GM19035 (cell line): ENCODE data around the gene ITLN1.
"Not testable (repeated sequence)": the region's sequence is repeated elsewhere in the genome, so short reads cannot be mapped to it uniquely, and the experiment has no call there.

Experiments
- ATAC-seq: cut with Tn5 transposase; IDR thresholded peaks from one replicate; pipeline ENCODE4 v1.9.1; 2021; ENCODE audit not compliant: unreplicated experiment

The ITLN1 gene

DNA sequence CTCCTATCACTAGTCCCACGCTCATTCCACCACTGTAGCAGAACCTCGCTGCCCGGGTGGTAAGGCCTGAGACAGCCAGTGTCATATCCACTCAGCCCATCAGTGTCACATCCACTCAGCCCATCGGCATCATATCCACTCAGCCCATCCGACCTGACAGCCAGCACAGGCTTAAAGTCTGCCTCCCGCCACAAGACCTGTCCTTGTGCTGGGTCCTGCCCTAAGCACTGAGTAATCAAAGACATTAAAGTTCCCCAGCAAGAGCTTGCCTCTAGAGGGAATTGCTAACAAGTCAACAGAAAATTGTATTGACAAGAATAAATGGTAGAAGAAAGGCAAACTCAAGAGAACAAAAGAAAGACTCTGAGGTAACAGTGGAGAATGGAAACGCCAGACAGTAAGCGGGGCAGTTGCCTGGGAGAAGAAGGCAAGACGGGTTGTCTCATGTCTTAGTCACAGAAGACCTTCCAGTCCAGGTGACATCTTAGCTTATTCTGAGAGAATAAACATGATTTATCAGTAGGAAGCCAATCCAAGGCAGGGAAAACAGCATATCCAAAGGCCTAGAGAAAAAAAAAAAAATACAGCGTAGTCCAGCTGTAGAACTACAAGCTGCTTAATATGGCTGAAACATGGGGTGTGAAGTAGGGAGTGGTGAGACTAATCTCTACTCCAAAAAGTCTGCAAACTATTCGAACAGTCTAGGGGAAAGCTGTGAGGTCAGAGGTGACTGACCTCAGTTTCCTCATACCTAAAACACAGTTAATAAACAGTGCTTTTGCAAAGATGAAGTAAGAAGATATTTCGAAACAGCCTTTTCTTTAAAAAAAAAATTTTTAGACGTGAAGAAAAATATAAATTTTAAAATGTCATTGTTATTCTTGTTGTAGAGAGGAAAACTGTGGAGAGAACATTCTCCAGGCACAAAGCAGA lies 1.1 kb downstream of the ITLN1 start:
- no peak for ATAC-seq

- no peak for ATAC-seq
These were observed 2.4 kb downstream of the ITLN1 start for GRCh38 chr1:160882582-160882981.

DNA sequence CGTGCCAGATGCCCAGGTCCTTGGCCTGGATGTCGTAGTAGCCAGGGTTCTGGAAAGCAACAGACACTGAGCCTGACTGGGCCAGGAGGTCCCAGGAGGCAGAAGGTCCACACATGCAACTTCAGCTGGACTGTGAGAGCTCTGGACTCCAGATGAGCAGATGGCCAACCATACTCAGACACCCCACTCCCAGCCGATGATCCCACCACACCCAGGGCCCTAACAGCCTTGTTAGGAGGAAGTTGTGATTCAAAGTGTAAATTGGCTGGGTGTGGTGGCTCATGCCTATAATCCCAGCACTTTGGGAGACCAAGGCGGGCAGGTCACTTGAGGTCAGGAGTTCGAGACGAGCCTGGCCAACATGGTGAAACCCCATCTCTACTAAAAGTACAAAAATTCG lies 3.7 kb downstream of the ITLN1 start:
- not testable (repeated sequence) for ATAC-seq

GRCh38 chr1:160880216-160880615 lies 4.8 kb downstream of the ITLN1 start:
- ATAC-seq: no peak

DNA sequence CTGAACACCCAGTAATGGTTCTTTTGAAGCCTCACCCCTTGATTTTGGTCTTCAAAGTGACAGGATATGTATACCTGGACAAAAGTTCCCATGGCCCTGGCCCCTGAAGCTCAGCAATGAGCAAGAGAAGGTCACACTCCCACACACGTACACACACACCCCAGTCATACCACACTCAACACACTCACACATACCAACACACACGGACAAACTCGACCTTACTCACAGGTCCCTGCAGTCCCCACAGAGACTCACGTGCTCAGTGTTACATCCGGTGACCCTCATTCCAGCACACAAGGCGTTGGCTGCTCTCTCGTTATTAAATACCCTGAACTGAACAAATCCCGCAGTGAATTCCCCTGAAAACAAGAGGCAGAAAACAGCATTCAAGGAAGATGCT lies 5.9 kb downstream of the ITLN1 start:
- ATAC-seq: no peak

GRCh38 chr1:160877221-160877620 lies 7.8 kb downstream of the ITLN1 start:
- no peak for ATAC-seq

- ATAC-seq: no peak
These were observed 8.7 kb downstream of the ITLN1 start for GRCh38 chr1:160876311-160876710.

- ATAC-seq: not testable (repeated sequence)
These were observed 9.4 kb downstream of the ITLN1 start for GRCh38 chr1:160875591-160875990.

- ATAC-seq: no peak
These were observed 10.0 kb downstream of the ITLN1 start for GRCh38 chr1:160874935-160875334.

DNA sequence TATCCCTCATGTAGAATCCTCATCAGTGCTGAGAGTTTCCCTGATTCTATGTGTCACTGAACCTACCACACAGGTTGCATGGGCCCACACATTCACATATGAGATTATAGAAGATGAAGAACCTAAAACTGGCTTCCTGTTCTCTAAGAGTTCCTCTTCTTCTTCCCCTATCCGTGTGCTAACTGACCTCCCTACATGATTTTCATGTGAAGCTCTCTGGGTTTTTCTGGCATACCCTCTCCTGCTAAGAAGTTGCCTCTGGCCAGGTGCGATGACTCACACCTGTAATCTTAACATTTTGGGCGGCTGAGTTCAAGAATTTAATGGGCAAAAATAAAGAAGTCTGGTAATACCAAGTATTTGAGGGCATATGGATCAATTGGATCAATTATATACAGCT lies 16.8 kb downstream of the ITLN1 start:
- ATAC-seq: no peak

- not testable (repeated sequence) for ATAC-seq
These were observed 17.3 kb downstream of the ITLN1 start for GRCh38 chr1:160867651-160868050.

DNA sequence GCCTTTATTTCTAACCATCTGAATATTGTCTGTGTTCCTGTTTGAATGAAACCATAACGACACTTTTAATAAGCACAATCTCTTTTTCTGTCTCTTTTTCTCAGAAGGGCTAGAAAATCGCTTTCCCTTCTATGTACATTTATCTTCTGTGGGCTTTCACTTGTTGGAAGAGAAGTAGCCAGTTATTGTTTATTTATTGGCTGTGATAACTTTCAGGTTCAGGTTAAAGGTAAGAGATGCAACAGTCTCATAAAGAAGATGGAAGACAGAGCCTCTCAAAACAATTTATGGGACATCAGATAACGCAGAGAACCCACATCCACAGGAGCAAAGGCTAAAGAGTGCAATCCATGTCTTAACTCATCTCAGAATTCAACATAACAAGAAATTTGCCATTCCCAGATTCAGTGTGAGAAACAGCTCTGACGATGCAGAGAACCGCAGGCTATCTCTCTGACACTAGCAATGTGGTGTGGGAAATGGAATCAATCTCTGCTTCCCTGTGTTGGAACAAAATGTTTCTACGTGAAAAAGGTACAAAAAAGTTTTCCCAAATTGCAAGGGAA lies 18.2 kb downstream of the ITLN1 start:
- no peak for ATAC-seq

DNA sequence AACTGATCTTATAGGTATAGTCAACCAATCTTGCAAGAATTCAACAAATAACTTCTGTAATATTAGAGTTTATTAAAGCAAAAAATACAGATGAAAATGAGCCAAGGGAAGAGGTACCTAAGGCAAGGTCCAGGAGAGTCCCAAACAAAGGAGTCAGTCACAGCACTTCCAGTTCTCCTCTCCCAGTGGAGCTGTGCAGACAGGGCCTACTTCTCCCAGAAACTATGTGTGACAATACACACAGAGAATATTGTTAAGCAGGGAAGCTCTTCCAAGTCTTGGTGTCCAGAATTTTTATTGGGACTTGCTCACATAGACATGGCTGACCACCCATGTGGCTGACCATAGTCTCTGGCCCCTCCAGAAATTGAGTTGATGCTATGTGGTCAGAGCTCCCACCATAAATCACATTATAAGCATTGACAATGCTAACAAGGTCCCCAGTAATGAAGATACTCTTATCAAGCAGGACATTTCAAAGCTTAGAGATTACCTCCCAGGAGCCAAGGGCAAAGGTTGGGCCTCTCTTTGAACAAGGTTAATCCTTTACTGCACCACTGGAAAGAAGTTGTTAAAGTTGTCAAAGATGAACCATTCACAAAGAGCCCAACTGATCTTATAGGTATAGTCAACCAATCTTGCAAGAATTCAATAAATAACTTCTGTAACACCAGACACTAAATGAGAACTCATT lies 18.8 kb downstream of the ITLN1 start:
- no peak for ATAC-seq

DNA sequence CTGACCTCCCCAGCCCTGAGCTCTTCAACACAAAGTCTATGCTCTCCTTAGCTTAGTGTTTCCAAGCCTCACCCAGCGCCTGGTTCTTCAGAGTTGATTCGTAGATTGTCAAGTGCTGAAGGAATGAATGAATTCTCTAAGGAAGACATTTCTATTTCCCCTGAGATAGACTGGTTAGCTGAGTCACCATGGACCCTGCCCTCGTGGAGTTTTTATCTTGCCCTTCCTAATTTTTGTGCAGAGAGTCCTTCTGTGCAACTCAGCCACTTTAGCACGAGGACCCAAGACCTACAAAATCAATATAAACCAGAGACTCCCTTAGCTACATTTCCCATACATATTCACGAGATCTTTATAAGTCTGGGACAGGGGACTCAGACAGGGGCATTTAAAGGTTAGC lies 19.6 kb downstream of the ITLN1 start:
- no peak for ATAC-seq

- ATAC-seq: no peak
These were observed 20.8 kb downstream of the ITLN1 start for GRCh38 chr1:160864173-160864572.

DNA sequence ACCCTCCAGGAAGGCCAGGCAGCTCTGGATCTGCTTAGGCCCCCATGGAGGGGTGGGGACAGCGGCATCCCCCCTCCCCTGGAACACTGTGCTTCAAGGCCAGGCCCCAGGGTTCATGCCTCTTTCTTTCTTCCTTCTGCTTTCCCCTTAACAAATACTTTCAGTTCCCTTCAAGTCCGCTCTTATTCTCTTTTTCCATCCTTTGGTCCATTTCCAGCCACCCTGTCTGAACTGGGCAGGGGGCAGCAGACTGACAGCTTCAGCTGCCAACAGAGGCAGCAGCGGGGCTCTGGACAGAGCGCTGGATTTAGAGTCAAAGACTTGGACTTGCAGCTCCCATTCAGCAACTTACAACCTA lies 21.2 kb downstream of the ITLN1 start:
- ATAC-seq: no peak

DNA sequence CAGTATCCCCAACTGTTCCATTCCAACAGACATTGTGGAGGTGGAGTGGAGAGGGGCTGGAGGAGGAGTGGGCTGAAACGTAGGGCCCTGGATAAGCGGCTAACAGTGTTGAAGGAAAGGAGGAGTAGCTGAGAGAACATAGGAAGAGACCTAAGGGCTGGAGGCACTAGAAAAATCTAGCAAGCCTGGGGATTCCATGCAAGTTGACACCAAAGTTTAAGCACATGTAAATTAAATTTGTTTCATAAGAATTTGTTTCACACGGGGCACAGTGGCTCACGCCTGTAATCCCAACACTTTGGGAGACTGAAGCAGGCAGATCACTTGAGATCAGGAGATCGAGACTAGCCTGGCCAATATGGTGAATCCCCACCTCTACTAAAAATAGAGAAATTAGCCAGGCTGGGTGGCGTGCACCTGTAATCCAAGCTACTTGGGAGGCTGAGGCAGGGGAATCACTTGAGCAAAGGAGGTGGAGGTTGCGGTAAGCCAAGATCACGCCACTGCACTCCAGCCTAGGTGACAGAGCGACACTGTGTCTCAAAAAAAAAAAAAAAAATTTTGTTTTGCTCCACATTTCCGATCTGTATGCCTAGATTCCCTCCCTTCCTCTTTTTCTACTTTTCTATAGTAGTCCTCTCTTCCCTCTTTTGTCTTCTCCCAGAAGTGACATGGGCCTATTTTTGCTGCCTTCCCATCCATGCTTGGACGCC lies 21.8 kb downstream of the ITLN1 start:
- no peak for ATAC-seq

GRCh38 chr1:160862203-160863060 lies 22.5 kb downstream of the ITLN1 start, which contains the start of gene CD244:
TSS of gene CD244 (minus strand) at chr1:160862887. CDS start at chr1:160862677, 210 bp downstream.
- ATAC-seq: peak; percentile 76

GRCh38 chr1:160860840-160861505 lies 24.0 kb downstream of the ITLN1 start:
- no peak for ATAC-seq

DNA sequence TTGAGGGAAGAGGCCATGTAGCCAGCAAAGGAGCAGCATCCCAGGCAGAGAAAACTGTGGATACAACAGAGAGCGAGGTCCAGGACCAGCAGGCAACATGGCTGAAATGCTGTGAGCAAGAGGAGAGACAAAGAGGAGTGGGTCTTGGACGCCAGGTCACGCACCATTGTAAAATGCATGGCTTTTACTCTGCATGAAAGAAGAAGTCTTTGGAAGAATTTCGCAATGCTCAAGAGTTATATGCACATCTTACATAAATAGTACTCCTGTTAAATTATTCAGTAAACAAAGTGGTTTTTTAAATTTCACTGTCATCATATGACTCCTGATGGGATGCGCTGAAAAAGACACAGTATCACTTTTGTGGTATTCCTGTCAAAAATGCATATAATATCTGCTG lies 25.8 kb downstream of the ITLN1 start:
- no peak for ATAC-seq
